Erythroblast (primary cell): ENCODE measurements around the gene LTB4R2.

Source experiments
- GATA1 ChIP-seq: IDR thresholded peaks from 2 replicates; pipeline ENCODE4 v1.6.1; 2011; ENCODE audit warnings: low read depth, mild to moderate bottlenecking, control low read depth, low read length, moderate library complexity
- POLR2A ChIP-seq: IDR thresholded peaks from 2 replicates; pipeline ENCODE4 v1.6.1; 2011; ENCODE audit warnings: mild to moderate bottlenecking, low read length

DNA sequence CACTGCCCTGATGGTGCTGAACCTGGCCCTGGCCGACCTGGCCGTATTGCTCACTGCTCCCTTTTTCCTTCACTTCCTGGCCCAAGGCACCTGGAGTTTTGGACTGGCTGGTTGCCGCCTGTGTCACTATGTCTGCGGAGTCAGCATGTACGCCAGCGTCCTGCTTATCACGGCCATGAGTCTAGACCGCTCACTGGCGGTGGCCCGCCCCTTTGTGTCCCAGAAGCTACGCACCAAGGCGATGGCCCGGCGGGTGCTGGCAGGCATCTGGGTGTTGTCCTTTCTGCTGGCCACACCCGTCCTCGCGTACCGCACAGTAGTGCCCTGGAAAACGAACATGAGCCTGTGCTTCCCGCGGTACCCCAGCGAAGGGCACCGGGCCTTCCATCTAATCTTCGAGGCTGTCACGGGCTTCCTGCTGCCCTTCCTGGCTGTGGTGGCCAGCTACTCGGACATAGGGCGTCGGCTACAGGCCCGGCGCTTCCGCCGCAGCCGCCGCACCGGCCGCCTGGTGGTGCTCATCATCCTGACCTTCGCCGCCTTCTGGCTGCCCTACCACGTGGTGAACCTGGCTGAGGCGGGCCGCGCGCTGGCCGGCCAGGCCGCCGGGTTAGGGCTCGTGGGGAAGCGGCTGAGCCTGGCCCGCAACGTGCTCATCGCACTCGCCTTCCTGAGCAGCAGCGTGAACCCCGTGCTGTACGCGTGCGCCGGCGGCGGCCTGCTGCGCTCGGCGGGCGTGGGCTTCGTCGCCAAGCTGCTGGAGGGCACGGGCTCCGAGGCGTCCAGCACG lies 6.1 kb downstream of the LTB4R2 start:
- TF ChIP-seq POLR2A (no peak), GATA1 (no peak)
